ENCODE results near the gene CDC42BPA. TPM values are rescaled to one million over a fixed set of nuclear protein-coding genes. Genes with fewer than 3 reads are reported as not detected.

CDC42BPA gene
- total and polyA plus RNA-seq, 2 donors (not counting 3 experiments of a cell fraction or from before 2014, with no cell fraction given): 26.1 to 92.6 TPM

DNA sequence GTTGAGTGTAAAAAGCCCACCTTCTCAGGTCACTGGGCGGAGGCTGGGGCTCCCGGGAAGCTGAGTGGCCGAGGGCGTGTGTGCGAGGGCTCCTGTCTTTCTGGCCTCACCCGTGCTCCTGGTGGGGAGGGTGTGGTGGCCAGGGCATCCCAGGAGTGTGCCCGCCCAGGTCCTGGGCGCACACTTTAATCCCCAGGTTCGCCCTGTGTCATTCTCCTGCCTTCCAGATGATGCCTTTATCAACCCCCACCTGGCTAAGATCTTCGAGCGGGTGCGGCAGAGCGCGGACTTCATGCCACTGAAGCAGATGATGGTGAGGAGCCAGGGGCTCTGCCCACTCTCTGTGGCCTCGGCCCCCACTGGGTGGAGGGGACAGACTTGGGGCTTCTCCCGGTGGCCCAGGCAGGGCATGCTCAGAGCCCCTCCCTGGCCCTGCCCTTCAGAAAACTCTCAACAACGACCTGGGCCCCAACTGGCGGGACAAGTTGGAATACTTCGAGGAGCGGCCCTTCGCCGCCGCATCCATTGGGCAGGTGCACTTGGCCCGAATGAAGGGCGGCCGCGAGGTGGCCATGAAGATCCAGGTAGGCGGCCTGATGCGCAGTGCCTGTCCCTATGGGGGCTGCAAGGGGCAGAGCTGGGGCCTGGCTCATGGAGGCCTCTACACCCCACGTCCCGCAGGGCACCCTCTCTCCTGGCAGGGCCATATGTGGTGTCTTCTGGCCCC, 335.7 kb downstream of the CDC42BPA start:
- CTCF ChIA-PET: no interaction called here

More for the DNA sequence above, 335.7 kb downstream of the CDC42BPA start:
- intact Hi-C loops (cut with micrococcal nuclease) (loop anchor here (5.0 kb wide), 2 partner anchors 350 to 455 kb away; no protein-coding TSS in a partner anchor), dilution Hi-C loops (cut with MboI; ENCODE audit: extremely low pct_ligation_motif_present, low sequenced_read_pairs) (no loop called here)
- TF ChIP-seq MYC (IDR thresholded peaks at IDR 0.05; ENCODE audit: low read depth, low read length): no peak
- TF ChIP-seq EZH2 (IDR thresholded peaks at IDR 0.05; ENCODE audit: borderline replicate concordance, low read depth, low read length, severe bottlenecking): no peak
- TF ChIP-seq, protein P1, sequence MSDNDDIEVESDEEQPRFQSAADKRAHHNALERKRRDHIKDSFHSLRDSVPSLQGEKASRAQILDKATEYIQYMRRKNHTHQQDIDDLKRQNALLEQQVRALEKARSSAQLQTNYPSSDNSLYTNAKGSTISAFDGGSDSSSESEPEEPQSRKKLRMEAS (IDR thresholded peaks at IDR 0.05; ENCODE audit: insufficient read depth, insufficient read length): no peak
- no peak for TF ChIP-seq FOS (IDR thresholded peaks at IDR 0.05; ENCODE audit: borderline replicate concordance, insufficient read depth, low read length)
- TF ChIP-seq POLR2A (IDR thresholded peaks at IDR 0.05; ENCODE audit: low read depth, low read length): no peak
- TF ChIP-seq JUN (IDR thresholded peaks at IDR 0.05; ENCODE audit: borderline replicate concordance, insufficient read depth, insufficient read length, low read depth): no peak
- TF ChIP-seq GATA2 (IDR thresholded peaks at IDR 0.05; ENCODE audit: insufficient read depth, insufficient read length, low read depth, low read length): no peak
- TF ChIP-seq, protein P2, sequence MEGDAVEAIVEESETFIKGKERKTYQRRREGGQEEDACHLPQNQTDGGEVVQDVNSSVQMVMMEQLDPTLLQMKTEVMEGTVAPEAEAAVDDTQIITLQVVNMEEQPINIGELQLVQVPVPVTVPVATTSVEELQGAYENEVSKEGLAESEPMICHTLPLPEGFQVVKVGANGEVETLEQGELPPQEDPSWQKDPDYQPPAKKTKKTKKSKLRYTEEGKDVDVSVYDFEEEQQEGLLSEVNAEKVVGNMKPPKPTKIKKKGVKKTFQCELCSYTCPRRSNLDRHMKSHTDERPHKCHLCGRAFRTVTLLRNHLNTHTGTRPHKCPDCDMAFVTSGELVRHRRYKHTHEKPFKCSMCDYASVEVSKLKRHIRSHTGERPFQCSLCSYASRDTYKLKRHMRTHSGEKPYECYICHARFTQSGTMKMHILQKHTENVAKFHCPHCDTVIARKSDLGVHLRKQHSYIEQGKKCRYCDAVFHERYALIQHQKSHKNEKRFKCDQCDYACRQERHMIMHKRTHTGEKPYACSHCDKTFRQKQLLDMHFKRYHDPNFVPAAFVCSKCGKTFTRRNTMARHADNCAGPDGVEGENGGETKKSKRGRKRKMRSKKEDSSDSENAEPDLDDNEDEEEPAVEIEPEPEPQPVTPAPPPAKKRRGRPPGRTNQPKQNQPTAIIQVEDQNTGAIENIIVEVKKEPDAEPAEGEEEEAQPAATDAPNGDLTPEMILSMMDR (IDR thresholded peaks at IDR 0.05; ENCODE audit: extremely low read depth in 1 of 2, insufficient read depth in 1 of 2, low read depth in 1 of 2, low read length in 2 of 2): no peak
- H3K27ac ChIP-seq (ENCODE audit: insufficient read depth, low read depth, low read length): no peak overlapping the region
- no peak for DNase-seq (ENCODE audit: low read depth, low spot score)
- no TSS peak for BruUV-seq (replicated peaks)
- no peak overlapping the region for H3K4me2 ChIP-seq (ENCODE audit: insufficient read depth, low read length)
- H3K4me3 ChIP-seq (replicated peaks in 1 of 3; ENCODE audit: insufficient read depth in 1 of 3, low read depth in 1 of 3, low read length in 3 of 3): no peak overlapping the region
- H3K4me1 ChIP-seq (ENCODE audit: control insufficient read depth, extremely low read depth, insufficient read depth, low read length): no peaks in the 10 kb centered on the region
- no peaks in the 10 kb centered on the region for H3K9me3 ChIP-seq (replicated peaks; ENCODE audit: control insufficient read depth, insufficient read depth, low read length)
- peaks cover 0 to 7% of the 10 kb centered on the region in 2 experiments for H3K36me3 ChIP-seq (ENCODE audit: control insufficient read depth in 2 of 2, extremely low read depth in 1 of 2, insufficient read depth in 2 of 2, low read length in 2 of 2)
- no peak for FAIRE-seq
- no peaks in the 10 kb centered on the region for H3K79me2 ChIP-seq (ENCODE audit: control insufficient read depth, insufficient read depth, low read length)
- no peak overlapping the region for H2AFZ ChIP-seq (ENCODE audit: low read depth, low read length)
- POLR2A ChIA-PET: no interaction called here
- no peak overlapping the region for H3K9ac ChIP-seq (replicated peaks; ENCODE audit: extremely low read depth, insufficient read depth, low read length)
- H3K27me3 ChIP-seq (ENCODE audit: control insufficient read depth in 2 of 2, insufficient read depth in 2 of 2, low read length in 2 of 2): no peaks in the 10 kb centered on the region
- no peaks in the 10 kb centered on the region for H3K9me1 ChIP-seq (replicated peaks; ENCODE audit: control insufficient read depth, extremely low read depth, insufficient read depth, low read length)
- H4K20me1 ChIP-seq (replicated peaks; ENCODE audit: control insufficient read depth, extremely low read depth, insufficient read depth, low read length): no peaks in the 10 kb centered on the region

Measured in endothelial cell of umbilical vein (primary cell).